GM13976 (cell line): ENCODE results near the gene LRRC8A.

Experiments used
- DNase-seq: peaks from one replicate; pipeline ENCODE4 v3.0.0; 2012; ENCODE audit warnings: low spot score
- CTCF ChIP-seq: IDR thresholded peaks from 2 replicates; pipeline ENCODE4 v1.5.1; 2012; ENCODE audit warnings: borderline replicate concordance, mild to moderate bottlenecking; ENCODE audit not compliant: insufficient read depth; ENCODE audit errors: extremely low read depth, missing control alignments, control extremely low read depth
- in situ Hi-C: fragments of 300-500 bp; cut with MboI; formaldehyde crosslinking; loops from one replicate; pipeline ENCODE4 v1.12.0; 2022; ENCODE audit warnings: low sequenced_read_pairs, mixed read lengths, inconsistent platforms; ENCODE audit not compliant: unreplicated experiment

Gene LRRC8A

GRCh38 chr9:128898382-128898781 is 16.4 kb downstream of the LRRC8A start:
- TF ChIP-seq CTCF: no peak
- DNase-seq: no peak
- in situ Hi-C loops: no loop called here

- no peak for TF ChIP-seq CTCF
- no peak for DNase-seq
- in situ Hi-C loops: no loop called here
Observed at GRCh38 chr9:128898845-128899565, 17.1 kb downstream of the LRRC8A start.

- in situ Hi-C loops: no loop called here
- DNase-seq: peak; percentile 60
- TF ChIP-seq CTCF: no peak
Observed at GRCh38 chr9:128899566-128900322, 17.8 kb downstream of the LRRC8A start.

GRCh38 chr9:128901379-128901778 is 19.4 kb downstream of the LRRC8A start:
- TF ChIP-seq CTCF: no peak
- no peak for DNase-seq
- in situ Hi-C loops: no loop called here

GRCh38 chr9:128901822-128902221 is 19.9 kb downstream of the LRRC8A start:
- TF ChIP-seq CTCF: no peak
- in situ Hi-C loops: no loop called here
- DNase-seq: no peak

GRCh38 chr9:128902351-128903078 is 20.6 kb downstream of the LRRC8A start:
- in situ Hi-C loops: no loop called here

More at GRCh38 chr9:128902351-128903078, 20.6 kb downstream of the LRRC8A start:
- peak; percentile 88 for DNase-seq
- TF ChIP-seq CTCF: no peak
